Heart left ventricle (tissue), 13 donors: ENCODE measurements around the gene SPOCK1.
A peak's percentile ranks its signal among the peaks of the same experiment; 100 is the strongest.

Source experiments
- CTCF ChIP-seq, 12 donors: fragments of 200-600 bp; sonication (generic) in 4 of 12; IDR thresholded peaks; one replicate each; pipeline versions ENCODE4 v1.5.0 to v1.8.0; 2018 to 2022; ENCODE audit warnings: antibody characterized with exemption in 12 of 12, mild to moderate bottlenecking in 5 of 12
- POLR2A ChIP-seq, 2 donors: fragments of 450-650 bp; IDR thresholded peaks; one replicate each; pipeline ENCODE4 v1.6.1; 2017; ENCODE audit warnings: antibody characterized with exemption in 2 of 2, mild to moderate bottlenecking in 2 of 2, moderate library complexity in 2 of 2
- donor health status: ischemic (EF 13 %, LVEDD 7.1; RV severe dilation, severe dysfunction).
- donor health status: DM: no; HTN: yes; CAD: no.
- donor health status: DM: no; HTN: no; CAD: no.
- donor health status: ischemic (EF 25% LVEDD 6.9; RV normal size, moderate dysfunction).
- donor health status: ischemic (EF 25% LVEDD 5.7; RV mildly dilated, moderate dysfunction).
- donor health status: ischemic (EF 35%, LVEDD 5.7; RV mildly dilated, moderate dysfunction).
- donor health status: nonischemic (EF 11% LVEDD 7.7; RV severe dilation, severe dysfunction).
- donor health status: DM: yes; HTN: yes; CAD: no.
- donor health status: PGD.
- donor health status: ischemic (EF 29% LVEDD 5.4; RV normal size, mild dysfunction).
- donor health status: nonischemic (EF 23%, LVEDD 6.1; RV moderate dilation, normal function).

GRCh38 chr5:137051161-137051560 is 448.0 kb downstream of the SPOCK1 start:
- peak in 11 of 12 donors; percentile 11 to 45 (median 38) for TF ChIP-seq CTCF (IDR thresholded peaks at IDR 0.05)
- TF ChIP-seq POLR2A (IDR thresholded peaks at IDR 0.05), result no peak
